ENCODE data around the gene CUTC. TPM values are rescaled to one million over a fixed set of nuclear protein-coding genes. Genes with fewer than 3 reads are reported as not detected.
A peak's percentile ranks its signal among the peaks of the same experiment; 100 is the strongest.

Gene CUTC
- polyA plus RNA-seq, 2 of the 4 experiments (the other 2 are of a cell fraction): 47.6 to 66.5 TPM

DNA sequence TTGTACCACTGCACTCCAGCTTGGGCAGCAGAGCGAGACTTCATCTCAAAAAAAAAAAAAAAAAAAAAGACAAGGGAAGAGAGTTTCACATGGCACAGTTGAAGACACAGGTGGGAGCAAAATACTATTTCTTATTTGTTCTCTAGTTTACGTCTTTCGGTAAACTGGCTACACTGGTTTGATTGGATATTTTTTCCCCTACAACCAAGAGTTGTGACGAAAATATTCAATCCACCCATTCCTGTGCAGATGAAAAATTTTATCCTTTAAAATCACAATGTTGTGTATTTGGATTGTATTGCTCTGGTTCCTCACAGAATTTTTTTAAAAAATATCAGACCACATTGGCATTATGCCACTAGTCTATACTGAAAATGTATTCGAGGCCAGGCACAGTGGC is 35.9 kb downstream of the CUTC start (continued):
- no peak for TF ChIP-seq HOXA7 (CRISPR knock-in tag; IDR thresholded peaks at IDR 0.05)
- TF ChIP-seq ELK1 (IDR thresholded peaks at IDR 0.05; ENCODE audit: low read depth, low read length): no peak
- TF ChIP-seq HOXB13 (CRISPR knock-in tag; IDR thresholded peaks at IDR 0.05; ENCODE audit: low read depth): no peak
- TF ChIP-seq CHD2 (IDR thresholded peaks at IDR 0.05; ENCODE audit: low read length, partially characterized antibody): no peak
- no peak for TF ChIP-seq NPAS2 (CRISPR knock-in tag; IDR thresholded peaks at IDR 0.05; ENCODE audit: borderline replicate concordance)
- TF ChIP-seq, protein P1, sequence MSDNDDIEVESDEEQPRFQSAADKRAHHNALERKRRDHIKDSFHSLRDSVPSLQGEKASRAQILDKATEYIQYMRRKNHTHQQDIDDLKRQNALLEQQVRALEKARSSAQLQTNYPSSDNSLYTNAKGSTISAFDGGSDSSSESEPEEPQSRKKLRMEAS (IDR thresholded peaks at IDR 0.05): no peak

DNA sequence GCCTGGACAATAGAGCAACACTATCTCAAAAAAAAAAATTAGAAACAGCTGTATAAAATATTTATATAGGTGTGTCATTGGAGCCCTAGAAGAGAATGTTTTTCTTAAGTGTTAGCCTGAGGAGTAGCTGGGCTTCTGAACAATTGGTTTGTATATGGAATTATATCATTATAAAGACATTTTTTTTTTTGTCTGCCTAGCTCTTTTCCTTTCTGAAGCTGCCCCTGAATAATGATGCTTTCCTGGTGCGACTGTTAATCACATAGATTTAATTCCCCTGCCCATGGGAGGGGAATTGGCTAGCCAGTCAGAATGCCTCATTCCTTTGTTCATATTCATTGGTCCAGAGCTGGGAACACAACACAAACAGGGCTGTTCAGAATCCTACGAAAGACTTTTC is 36.5 kb downstream of the CUTC start:
- ChIA-PET CTCF (interaction anchor here (0.7 to 1.6 kb wide), 2 partner anchors 9 to 162 kb away, joined by 3 to 6 read pairs; no protein-coding TSS in a partner anchor), POLR2A (interaction anchor here (1.5 to 1.8 kb wide), 2 partner anchors 20 to 37 kb away, joined by 4 to 7 read pairs; partner anchors contain the start of genes COX15 and CUTC)
- no peak for FAIRE-seq
- H3K4me1 ChIP-seq: no peaks in the 10 kb centered on the region
- ATAC-seq: peak in 1 of 2 experiments; percentile 37; a peak in 2 of 6 replicates
- H3K4me2 ChIP-seq: no peak overlapping the region
- no peaks in the 10 kb centered on the region for H3K9me3 ChIP-seq
- no peak overlapping the region for H3K4me3 ChIP-seq
- no peak for TF ChIP-seq ZSCAN20 (CRISPR knock-in tag; IDR thresholded peaks at IDR 0.05)
- no peak for TF ChIP-seq HOXB5 (CRISPR knock-in tag; IDR thresholded peaks at IDR 0.05)
- no peak for TF ChIP-seq EHMT2 (IDR thresholded peaks at IDR 0.05; ENCODE audit: low read depth)
- TF ChIP-seq, protein P2, sequence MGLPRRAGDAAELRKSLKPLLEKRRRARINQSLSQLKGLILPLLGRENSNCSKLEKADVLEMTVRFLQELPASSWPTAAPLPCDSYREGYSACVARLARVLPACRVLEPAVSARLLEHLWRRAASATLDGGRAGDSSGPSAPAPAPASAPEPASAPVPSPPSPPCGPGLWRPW (IDR thresholded peaks at IDR 0.05): no peak
- no peak for TF ChIP-seq POLR2AphosphoS2 (conservative IDR thresholded peaks at IDR 0.05; ENCODE audit: low read length)
- TF ChIP-seq, protein P1 (IDR thresholded peaks at IDR 0.05): no peak
- TF ChIP-seq, protein P3, sequence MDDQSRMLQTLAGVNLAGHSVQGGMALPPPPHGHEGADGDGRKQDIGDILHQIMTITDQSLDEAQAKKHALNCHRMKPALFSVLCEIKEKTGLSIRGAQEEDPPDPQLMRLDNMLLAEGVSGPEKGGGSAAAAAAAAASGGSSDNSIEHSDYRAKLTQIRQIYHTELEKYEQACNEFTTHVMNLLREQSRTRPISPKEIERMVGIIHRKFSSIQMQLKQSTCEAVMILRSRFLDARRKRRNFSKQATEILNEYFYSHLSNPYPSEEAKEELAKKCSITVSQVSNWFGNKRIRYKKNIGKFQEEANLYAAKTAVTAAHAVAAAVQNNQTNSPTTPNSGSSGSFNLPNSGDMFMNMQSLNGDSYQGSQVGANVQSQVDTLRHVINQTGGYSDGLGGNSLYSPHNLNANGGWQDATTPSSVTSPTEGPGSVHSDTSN (IDR thresholded peaks at IDR 0.05): no peak
- no peak for TF ChIP-seq GATA3 (IDR thresholded peaks at IDR 0.05; ENCODE audit: borderline replicate concordance)
- TF ChIP-seq SREBF2 (IDR thresholded peaks at IDR 0.05): no peak
- no peak for TF ChIP-seq JUNB (IDR thresholded peaks at IDR 0.05)
- TF ChIP-seq CBX8 (IDR thresholded peaks at IDR 0.05): no peak
- no peak for TF ChIP-seq TP53 (CRISPR knock-in tag; IDR thresholded peaks at IDR 0.05)
- TF ChIP-seq RNF2 (IDR thresholded peaks at IDR 0.05; ENCODE audit: borderline replicate concordance, low read depth): no peak
- TF ChIP-seq, protein P4, sequence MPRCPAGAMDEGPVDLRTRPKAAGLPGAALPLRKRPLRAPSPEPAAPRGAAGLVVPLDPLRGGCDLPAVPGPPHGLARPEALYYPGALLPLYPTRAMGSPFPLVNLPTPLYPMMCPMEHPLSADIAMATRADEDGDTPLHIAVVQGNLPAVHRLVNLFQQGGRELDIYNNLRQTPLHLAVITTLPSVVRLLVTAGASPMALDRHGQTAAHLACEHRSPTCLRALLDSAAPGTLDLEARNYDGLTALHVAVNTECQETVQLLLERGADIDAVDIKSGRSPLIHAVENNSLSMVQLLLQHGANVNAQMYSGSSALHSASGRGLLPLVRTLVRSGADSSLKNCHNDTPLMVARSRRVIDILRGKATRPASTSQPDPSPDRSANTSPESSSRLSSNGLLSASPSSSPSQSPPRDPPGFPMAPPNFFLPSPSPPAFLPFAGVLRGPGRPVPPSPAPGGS (IDR thresholded peaks at IDR 0.05): no peak
- no peak for TF ChIP-seq EHF (CRISPR knock-in tag; IDR thresholded peaks at IDR 0.05)
- no peak for TF ChIP-seq RARB (CRISPR knock-in tag; IDR thresholded peaks at IDR 0.05)
- no peak for TF ChIP-seq KDM1A (IDR thresholded peaks at IDR 0.05; ENCODE audit: low read depth)
- TF ChIP-seq FOXS1 (CRISPR knock-in tag; IDR thresholded peaks at IDR 0.05): no peak
- H3K27ac ChIP-seq: peak overlapping the region; percentile 14 to 45; a peak in 3 of 6 replicates
- 82% methylated on average over 2 of the region's 2 CpGs for WGBS (ENCODE audit: missing lambda C conversion rate)
- DNase-seq (ENCODE audit: low read depth in 1 of 2, low spot score in 1 of 2): no peak

Data from A549 (cell line).